Retinal pigment epithelial cell (primary cell): ENCODE measurements around the gene DAAM2.

Experiments used
- DNase-seq: peaks from one replicate; pipeline ENCODE4 v3.0.0-alpha.2; 2010; ENCODE audit warnings: low read depth
- H3K4me3 ChIP-seq: 2 replicates; pipeline ENCODE4 v1.5.1; 2011; ENCODE audit warnings: mild to moderate bottlenecking, low read length, control low read depth, moderate library complexity
- TF ChIP-seq, protein P1 (sequence below): conservative IDR thresholded peaks from 2 replicates; pipeline ENCODE4 v1.5.1; 2011; ENCODE audit warnings: low read depth, low read length, control low read depth, inconsistent platforms

DAAM2 gene

DNA sequence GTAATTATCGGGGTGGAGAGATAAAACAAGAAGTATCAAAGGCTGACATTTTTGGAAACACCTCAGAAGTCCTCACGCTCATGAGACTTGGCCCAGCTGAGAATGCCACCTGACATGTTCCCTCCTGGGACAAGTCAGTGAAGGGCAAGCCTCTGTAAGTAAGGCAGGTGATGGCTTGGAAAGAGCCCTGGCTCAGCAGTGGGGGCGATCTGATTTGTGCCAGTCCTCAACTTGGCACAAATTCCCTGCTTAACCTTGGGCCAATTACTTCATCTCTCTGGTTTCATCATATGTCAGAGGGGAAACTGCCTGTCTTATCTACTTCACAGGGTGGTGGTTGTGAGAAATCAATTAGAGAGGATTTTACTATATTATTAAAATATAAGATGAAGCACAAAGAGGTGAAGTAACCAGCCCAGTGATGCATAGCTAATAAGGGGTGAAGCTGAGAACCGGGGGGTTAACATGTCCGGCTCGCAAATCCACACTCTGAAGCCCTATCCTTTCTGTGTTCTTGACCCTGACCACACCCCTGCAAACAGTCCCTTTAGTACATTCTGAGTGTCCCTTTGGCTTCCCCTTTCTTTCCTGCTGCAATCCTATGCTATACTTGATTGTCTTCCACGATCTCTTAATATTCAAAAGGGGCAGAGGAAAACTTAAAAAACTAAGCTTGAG lies 150.9 kb downstream of the DAAM2 start:
- H3K4me3 ChIP-seq: no peak overlapping the region
- TF ChIP-seq, protein P1, sequence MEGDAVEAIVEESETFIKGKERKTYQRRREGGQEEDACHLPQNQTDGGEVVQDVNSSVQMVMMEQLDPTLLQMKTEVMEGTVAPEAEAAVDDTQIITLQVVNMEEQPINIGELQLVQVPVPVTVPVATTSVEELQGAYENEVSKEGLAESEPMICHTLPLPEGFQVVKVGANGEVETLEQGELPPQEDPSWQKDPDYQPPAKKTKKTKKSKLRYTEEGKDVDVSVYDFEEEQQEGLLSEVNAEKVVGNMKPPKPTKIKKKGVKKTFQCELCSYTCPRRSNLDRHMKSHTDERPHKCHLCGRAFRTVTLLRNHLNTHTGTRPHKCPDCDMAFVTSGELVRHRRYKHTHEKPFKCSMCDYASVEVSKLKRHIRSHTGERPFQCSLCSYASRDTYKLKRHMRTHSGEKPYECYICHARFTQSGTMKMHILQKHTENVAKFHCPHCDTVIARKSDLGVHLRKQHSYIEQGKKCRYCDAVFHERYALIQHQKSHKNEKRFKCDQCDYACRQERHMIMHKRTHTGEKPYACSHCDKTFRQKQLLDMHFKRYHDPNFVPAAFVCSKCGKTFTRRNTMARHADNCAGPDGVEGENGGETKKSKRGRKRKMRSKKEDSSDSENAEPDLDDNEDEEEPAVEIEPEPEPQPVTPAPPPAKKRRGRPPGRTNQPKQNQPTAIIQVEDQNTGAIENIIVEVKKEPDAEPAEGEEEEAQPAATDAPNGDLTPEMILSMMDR: no peak
- no peak for DNase-seq

DNA sequence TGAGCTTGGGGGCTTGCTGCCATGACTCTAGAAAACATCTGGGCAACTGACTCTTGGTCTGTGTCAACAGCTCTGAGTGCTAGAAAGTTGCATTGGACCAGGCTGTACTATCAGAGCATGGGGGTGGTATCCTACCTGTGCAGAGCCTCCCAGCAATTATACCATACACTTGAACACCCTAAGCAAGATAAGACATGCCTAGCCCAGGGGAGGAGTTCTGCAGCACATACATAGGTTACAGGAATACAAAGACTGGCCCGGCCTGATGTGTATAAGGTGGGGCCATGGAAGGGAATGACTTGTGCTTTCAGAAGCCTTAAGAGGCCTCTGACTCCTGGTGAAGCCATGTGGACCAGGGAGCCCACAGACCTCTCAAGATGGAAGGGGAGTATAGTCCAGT lies 153.4 kb downstream of the DAAM2 start:
- TF ChIP-seq, protein P1: no peak
- H3K4me3 ChIP-seq: no peak overlapping the region
- no peak for DNase-seq

DNA sequence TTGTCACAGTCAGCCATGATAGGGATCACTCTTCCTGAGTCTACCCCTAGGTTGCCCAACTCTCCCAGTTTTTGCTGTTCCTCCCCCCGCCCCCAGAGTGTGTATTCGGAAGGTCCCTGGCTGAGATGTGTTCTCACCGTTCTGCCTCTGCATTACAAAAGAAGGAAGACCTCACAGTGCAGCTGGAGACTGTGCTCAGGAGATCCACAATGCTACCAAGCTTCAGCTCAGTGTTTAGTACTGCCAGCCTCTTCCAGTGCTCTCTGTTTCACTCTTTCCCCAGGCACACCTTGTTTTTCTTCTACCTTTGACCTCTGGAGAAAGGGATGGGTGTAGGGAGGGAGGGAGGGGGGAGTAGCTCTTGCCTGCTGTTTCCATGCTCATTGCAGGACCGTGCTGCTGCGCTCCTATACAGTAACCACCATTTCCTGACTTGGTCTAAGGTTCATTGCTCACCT lies 155.5 kb downstream of the DAAM2 start:
- no peak overlapping the region for H3K4me3 ChIP-seq
- no peak for DNase-seq
- TF ChIP-seq, protein P1: no peak

DNA sequence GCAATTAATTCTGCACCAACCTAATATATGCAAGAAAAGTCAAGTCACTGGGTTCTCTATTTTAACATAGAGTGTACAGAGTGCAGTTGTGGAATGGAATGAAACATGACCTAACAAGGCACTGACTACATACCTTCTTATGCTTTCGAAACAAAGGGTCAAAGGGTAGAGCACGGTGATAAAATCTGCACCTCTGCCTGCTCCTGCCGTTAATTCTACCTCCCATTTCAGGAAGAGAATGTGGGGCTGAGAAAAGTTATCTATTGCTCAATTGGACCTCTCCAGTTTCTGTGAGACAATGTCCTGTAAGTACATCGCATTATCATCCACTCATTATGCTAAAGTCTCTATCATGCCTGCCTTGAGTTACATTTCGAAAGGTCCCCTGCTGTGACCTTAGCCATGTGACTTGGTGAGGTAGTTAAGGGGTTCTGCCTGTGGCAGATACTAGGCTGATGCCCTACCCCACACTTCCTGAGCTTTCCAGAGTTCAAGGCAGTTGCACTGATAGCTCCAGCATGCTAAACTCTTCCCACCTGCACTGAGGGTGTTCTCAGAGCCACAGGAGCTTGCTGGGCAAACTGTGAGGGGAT lies 156.1 kb downstream of the DAAM2 start:
- no peak for DNase-seq
- no peak overlapping the region for H3K4me3 ChIP-seq
- TF ChIP-seq, protein P1: no peak

DNA sequence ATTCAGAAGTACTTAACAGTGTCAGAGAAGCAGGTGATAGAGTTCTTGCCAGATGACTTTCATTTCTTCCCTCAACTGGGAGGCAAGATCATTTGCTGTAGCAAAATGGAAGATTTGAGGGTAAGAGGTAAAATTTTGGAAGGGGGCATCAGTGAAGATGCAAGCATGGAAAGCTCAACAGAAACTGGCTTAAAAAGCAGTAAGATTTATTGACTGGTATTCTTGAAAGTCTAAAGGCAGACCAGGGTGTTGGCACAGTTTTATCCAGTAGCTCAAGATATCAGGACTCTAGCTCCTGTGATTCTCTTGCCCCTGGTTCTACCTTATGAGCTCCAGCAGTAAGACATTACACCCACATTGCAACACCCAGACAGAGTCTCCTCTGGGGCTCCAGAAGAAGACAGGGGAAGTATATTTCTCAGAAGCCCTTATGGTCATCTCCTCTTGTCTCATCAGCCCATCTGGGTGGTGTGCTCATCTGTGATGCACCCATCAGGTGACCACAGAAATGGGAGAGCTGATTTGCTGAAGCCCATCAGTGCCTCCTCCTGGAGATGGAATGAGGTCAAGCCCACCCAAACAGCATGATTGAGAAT lies 158.0 kb downstream of the DAAM2 start:
- no peak overlapping the region for H3K4me3 ChIP-seq
- TF ChIP-seq, protein P1: no peak
- no peak for DNase-seq

DNA sequence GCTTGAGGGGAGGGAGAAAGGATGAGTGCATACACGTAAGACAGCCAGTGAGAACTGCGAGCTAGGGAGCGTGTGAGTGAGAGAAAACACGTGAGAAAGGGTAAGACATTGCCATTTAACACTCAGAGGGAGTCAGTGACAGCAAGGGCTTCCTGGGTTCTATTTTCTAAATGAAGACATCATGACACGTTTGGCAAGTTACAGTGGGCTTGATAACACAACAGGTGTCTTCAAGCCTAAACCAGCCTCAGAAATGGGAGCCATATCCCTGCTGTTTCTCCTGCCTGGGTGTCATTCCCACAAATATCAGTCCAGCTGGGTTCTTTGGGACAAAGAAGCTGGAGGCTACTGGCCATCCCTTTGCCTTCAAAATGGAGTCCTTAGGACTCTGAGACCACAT lies 159.0 kb downstream of the DAAM2 start:
- DNase-seq: no peak
- TF ChIP-seq, protein P1: no peak
- H3K4me3 ChIP-seq: no peak overlapping the region

DNA sequence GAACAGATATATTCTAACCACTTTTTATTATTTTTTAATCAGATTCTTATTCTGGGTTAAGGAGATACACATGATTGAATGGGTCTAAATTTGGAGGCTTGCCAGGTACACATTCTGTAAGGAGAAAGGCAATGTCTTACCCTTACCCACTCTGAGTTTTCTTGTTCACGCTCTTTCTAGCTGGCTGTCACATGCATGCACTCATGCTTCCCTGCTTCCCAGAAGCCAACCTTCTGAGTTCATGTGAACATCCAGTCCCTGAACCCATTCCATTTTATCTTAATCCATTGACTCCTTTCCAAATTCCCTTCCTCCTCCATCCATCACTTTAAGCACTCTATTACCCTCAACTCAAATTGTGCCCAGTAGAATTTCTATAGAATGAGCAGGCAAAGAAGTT lies 159.5 kb downstream of the DAAM2 start:
- H3K4me3 ChIP-seq: no peak overlapping the region
- DNase-seq: no peak
- TF ChIP-seq, protein P1: no peak
